GM18502 (cell line): ENCODE data around the gene TPSB2.
"Not testable (repeated sequence)": the region's sequence is repeated elsewhere in the genome, so short reads cannot be mapped to it uniquely, and the experiment has no call there.

ENCODE experiments used
- ATAC-seq: cut with Tn5 transposase; IDR thresholded peaks from one replicate; pipeline ENCODE4 v1.9.1; 2021; ENCODE audit warnings: mild to moderate bottlenecking; ENCODE audit not compliant: unreplicated experiment, poor library complexity

TPSB2 gene

GRCh38 chr16:1189455-1189854 lies 40.5 kb downstream of the TPSB2 start:
- ATAC-seq, result no peak

DNA sequence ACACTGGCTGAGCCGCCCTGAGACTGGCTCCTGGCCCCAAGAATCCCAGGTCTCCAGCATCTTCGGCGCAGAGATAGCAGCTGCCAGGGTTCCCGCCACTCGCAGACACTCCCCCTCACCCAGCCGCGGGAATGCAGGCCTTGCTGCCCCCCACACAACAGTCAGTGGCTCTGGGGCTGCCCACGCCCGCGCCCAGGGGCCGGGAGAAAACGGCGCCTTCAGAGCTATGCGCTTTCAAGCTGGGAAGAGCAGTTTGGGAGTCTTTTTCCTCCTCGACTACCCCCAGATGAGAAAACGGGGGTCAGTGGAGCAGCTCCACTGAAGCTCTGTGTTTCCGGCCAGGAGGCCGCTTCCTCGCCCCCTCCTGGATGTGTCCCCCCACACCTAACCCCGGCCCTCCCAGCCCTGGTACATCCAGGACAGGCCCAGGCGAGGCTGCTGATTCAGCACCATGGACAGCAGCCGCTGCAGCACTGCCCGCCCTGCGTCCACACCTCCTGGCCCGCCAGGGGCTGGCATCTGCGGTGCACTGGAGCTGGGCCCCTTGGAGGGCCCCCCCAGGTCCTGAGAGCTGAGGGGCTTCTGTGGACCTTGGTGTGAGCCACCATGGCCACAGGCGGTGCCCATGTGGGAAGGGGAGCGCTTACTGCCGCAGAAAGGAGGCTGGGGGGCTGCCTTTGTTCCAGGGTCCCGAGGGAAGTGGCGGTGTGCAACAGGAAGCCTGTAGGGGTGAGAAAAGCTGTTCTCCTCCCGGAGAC lies 41.4 kb downstream of the TPSB2 start:
- no peak for ATAC-seq

GRCh38 chr16:1185460-1186207 lies 44.4 kb downstream of the TPSB2 start:
- ATAC-seq, result not testable (repeated sequence)

DNA sequence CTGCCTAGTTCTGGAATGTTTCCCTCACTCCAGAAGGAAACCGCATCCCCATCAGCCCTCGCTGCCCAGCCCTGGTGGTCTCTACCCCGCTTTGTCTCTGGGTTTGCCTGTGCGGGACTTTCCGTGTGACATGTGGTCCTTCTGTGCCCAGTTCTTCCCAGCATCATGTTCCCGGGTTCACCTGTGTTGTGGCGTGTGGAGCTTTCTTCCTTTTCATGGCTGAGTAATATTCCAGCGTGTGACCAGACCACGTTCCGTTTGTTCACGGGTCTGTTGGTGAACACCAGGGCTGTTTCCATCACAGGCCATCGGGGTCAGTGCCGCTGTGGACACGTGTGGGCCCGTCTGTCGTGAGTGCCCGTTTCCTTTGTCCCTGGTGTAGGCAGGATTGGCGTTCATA lies 45.0 kb downstream of the TPSB2 start:
- ATAC-seq, result no peak

DNA sequence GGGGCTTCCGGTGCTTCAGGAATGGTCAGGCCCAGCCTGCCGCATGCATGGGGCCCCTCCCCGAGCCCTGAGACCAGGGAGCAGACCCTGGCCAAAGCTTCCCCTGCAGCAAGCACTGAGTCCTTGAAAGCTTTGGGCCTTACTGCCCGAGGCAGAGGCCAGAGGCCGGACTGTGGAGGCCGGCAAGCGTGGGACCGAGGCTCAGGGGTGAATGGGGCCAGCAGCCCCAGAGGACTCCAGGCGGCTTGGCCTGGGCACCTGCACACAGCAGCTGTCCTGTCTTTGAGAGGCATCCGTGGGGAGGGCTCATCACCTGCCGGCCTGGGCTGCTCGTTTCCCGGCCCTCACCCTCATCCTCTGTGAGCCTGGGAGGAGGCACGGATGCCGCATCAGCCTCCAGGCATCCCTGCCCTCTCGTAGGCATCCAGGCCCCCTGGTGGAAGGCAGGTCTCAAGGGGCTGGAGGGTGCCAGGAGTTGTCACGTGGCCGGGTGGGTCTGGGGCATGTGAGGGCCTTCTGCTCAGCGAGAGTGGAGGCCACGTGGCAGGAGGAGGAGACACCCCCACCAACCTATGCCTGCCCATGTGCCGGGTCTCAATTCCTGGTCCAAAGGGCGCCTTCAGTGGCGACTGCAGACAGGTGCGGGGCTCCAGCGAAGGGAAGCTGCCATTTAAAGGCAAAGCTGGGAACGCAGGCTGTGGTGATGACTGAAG lies 45.7 kb downstream of the TPSB2 start:
- no peak for ATAC-seq

- ATAC-seq, result no peak
Measured at GRCh38 chr16:1182950-1183907, 46.8 kb downstream of the TPSB2 start.

DNA sequence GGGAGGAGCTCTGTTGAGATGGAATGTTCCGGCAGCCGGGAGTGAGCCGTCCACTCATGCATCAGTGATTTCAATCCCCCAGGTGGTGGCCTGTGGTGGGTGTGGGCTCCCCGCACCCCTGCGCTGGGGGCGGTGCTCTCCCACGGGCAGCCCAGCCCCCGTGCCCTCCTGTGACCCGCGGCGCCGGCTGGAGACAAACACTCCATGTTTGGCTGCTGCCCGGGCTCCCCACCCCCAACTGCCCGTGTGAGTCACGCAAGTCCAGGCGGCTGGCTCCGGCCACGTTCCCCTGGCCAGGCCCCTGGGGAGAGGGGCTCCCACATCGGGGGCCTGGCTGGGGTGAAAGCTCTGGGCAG lies 47.7 kb downstream of the TPSB2 start:
- ATAC-seq, result no peak

DNA sequence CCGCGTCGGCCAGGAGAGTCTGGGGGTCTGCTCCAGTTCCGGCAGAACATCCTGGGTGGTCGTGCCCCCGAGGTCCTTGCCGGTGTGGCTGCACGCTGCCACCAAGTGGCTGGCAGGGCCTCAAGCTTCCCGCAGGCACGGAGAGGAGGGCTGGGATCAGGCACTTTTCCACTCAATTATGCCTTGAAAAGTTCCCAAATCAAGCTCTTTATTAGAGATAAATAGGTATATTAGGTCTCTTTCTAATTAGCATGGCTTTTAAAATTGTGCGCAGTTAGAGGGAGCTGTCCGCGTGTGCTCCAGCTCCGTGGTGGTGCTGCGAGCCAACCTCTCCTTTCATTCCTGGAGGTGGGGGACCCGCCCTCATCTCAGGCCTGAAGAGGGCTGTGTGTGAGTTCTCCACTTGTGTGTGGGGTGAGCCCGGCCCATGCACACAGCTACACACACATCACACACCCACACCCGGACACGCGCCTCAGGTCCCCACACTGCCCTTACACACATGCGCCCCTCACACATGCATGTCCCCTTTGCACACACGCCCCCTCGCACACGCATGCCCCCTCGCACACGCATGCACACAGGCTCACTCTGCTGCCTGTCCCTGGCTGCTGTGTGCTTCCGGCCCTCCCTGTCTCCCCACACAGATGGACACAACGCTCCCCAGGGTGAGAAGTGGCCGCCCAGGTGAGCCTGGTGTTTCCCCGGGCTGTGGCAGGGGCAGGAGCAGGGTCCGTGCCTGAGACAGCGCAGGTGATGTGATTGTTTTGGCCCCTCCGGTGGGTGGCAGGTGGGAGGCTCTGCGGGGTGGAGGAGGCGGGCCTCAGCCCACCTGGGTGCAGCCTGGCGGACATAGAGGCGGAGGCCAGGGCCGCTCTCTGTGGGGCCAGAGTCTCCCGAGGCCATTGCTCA lies 48.3 kb downstream of the TPSB2 start:
- ATAC-seq, result no peak

- no peak for ATAC-seq
Measured at GRCh38 chr16:1180549-1181403, 49.2 kb downstream of the TPSB2 start.
